GM06990 (cell line): Measurements from ENCODE around the gene PTPN14.
A peak's percentile ranks its signal among the peaks of the same experiment; 100 is the strongest.

Source experiments
- DNase-seq: peaks from one replicate; pipeline ENCODE4 v3.0.0-alpha.2; 2011; ENCODE audit not compliant: insufficient read length; ENCODE audit errors: extremely low read depth
- H3K27me3 ChIP-seq: replicated peaks from 2 replicates; pipeline ENCODE4 v1.6.0; 2011; ENCODE audit warnings: low read length; ENCODE audit not compliant: control insufficient read depth, insufficient read depth
- H3K36me3 ChIP-seq: 2 replicates; pipeline ENCODE4 v1.5.1; 2011; ENCODE audit warnings: low read length; ENCODE audit not compliant: control insufficient read depth, insufficient read depth
- H3K4me3 ChIP-seq: replicated peaks from 2 replicates; pipeline ENCODE4 v1.5.1; 2011; ENCODE audit warnings: low read depth, mild to moderate bottlenecking, control low read depth, low read length
- CTCF ChIP-seq: IDR thresholded peaks from 2 replicates; pipeline ENCODE4 v1.5.1; 2011; ENCODE audit warnings: low read length, control low read depth, mild to moderate bottlenecking, inconsistent platforms; ENCODE audit not compliant: insufficient read depth, poor library complexity, severe bottlenecking

The PTPN14 gene

GRCh38 chr1:214565310-214565709 is 13.9 kb upstream of the PTPN14 start:
- DNase-seq, result no peak
- no peak for TF ChIP-seq CTCF
- H3K36me3 ChIP-seq, result no peaks in the 10 kb centered on the region
- H3K27me3 ChIP-seq, result no peaks in the 10 kb centered on the region
- H3K4me3 ChIP-seq, result no peak overlapping the region

- Histone ChIP-seq H3K36me3 (no peaks in the 10 kb centered on the region), H3K27me3 (no peaks in the 10 kb centered on the region), H3K4me3 (no peak overlapping the region)
- TF ChIP-seq CTCF, result no peak
- DNase-seq, result no peak
These were observed 12.5 kb upstream of the PTPN14 start for GRCh38 chr1:214563881-214564280.

GRCh38 chr1:214557952-214558735 is 6.7 kb upstream of the PTPN14 start:
- Histone ChIP-seq H3K27me3 (no peaks in the 10 kb centered on the region), H3K36me3 (no peaks in the 10 kb centered on the region), H3K4me3 (no peak overlapping the region)
- no peak for DNase-seq
- TF ChIP-seq CTCF, result no peak

- DNase-seq, result no peak
- H3K4me3 ChIP-seq, result no peak overlapping the region
- no peak for TF ChIP-seq CTCF
- no peaks in the 10 kb centered on the region for H3K36me3 ChIP-seq
- no peaks in the 10 kb centered on the region; the same call in none of the 2 replicates for H3K27me3 ChIP-seq
These were observed 1.8 kb upstream of the PTPN14 start for GRCh38 chr1:214553142-214553710.

GRCh38 chr1:214552174-214552608 is 789 bp upstream of the PTPN14 start:
- no peak for DNase-seq
- no peak for TF ChIP-seq CTCF
- peak overlapping the region; percentile 40 for H3K4me3 ChIP-seq
- no peaks in the 10 kb centered on the region; the same call in none of the 2 replicates for H3K27me3 ChIP-seq
- no peaks in the 10 kb centered on the region for H3K36me3 ChIP-seq
